Sigmoid colon (tissue), 4 donors: Measurements from ENCODE around the gene EBNA1BP2.

Experiments
- EP300 ChIP-seq, 4 donors: sonication (generic); formaldehyde crosslinking; IDR thresholded peaks; one replicate each; pipeline ENCODE4 v1.6.1; 2017; ENCODE audit warnings: antibody characterized with exemption in 4 of 4
- POLR2A ChIP-seq, 2 donors: fragments of 450-650 bp; IDR thresholded peaks; one replicate each; pipeline ENCODE4 v1.6.1; 2016; ENCODE audit warnings: antibody characterized with exemption in 2 of 2, mild to moderate bottlenecking in 2 of 2, moderate library complexity in 2 of 2
- TF ChIP-seq, protein P1 (sequence below), 4 experiments: fragments of 450-650 bp in 3 of 4; fragments of 200-600 bp in 1 of 4; IDR thresholded peaks; one replicate each; pipeline ENCODE4 v1.5.1; 2016 to 2019; ENCODE audit warnings: antibody characterized with exemption in 4 of 4, mild to moderate bottlenecking in 3 of 4, moderate library complexity in 2 of 4

DNA sequence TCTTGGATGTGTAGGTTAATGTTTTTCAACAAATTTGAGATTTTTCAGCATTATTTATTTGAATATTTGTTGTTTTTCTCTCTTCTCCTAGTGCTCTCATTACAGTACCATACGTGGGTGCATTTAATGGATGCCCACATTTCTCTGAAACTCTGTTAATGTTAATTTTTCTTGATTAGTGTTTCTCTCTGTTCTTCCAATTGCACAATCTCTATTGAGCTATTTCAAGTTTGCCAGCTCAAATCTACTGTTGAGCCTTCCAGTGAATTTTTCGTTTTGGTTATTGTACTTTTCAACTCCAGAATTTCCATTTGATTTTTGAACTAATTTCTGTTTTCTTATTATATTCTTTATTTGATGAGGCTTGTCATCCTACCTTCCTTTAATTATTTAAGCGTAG lies 31.8 kb upstream of the EBNA1BP2 start:
- TF ChIP-seq, protein P1, sequence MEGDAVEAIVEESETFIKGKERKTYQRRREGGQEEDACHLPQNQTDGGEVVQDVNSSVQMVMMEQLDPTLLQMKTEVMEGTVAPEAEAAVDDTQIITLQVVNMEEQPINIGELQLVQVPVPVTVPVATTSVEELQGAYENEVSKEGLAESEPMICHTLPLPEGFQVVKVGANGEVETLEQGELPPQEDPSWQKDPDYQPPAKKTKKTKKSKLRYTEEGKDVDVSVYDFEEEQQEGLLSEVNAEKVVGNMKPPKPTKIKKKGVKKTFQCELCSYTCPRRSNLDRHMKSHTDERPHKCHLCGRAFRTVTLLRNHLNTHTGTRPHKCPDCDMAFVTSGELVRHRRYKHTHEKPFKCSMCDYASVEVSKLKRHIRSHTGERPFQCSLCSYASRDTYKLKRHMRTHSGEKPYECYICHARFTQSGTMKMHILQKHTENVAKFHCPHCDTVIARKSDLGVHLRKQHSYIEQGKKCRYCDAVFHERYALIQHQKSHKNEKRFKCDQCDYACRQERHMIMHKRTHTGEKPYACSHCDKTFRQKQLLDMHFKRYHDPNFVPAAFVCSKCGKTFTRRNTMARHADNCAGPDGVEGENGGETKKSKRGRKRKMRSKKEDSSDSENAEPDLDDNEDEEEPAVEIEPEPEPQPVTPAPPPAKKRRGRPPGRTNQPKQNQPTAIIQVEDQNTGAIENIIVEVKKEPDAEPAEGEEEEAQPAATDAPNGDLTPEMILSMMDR (IDR thresholded peaks at IDR 0.05): no peak
- TF ChIP-seq POLR2A (IDR thresholded peaks at IDR 0.05): no peak
- no peak for TF ChIP-seq EP300 (IDR thresholded peaks at IDR 0.05)
